HG03039 (cell line): Measurements from ENCODE around the gene RGS19.
"Not testable (repeated sequence)": the region's sequence is repeated elsewhere in the genome, so short reads cannot be mapped to it uniquely, and the experiment has no call there.

Experiments
- ATAC-seq: cut with Tn5 transposase; IDR thresholded peaks from one replicate; pipeline ENCODE4 v1.9.1; 2021; ENCODE audit warnings: mild to moderate bottlenecking, moderate library complexity; ENCODE audit not compliant: unreplicated experiment

Gene RGS19, protein sequence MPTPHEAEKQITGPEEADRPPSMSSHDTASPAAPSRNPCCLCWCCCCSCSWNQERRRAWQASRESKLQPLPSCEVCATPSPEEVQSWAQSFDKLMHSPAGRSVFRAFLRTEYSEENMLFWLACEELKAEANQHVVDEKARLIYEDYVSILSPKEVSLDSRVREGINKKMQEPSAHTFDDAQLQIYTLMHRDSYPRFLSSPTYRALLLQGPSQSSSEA

DNA sequence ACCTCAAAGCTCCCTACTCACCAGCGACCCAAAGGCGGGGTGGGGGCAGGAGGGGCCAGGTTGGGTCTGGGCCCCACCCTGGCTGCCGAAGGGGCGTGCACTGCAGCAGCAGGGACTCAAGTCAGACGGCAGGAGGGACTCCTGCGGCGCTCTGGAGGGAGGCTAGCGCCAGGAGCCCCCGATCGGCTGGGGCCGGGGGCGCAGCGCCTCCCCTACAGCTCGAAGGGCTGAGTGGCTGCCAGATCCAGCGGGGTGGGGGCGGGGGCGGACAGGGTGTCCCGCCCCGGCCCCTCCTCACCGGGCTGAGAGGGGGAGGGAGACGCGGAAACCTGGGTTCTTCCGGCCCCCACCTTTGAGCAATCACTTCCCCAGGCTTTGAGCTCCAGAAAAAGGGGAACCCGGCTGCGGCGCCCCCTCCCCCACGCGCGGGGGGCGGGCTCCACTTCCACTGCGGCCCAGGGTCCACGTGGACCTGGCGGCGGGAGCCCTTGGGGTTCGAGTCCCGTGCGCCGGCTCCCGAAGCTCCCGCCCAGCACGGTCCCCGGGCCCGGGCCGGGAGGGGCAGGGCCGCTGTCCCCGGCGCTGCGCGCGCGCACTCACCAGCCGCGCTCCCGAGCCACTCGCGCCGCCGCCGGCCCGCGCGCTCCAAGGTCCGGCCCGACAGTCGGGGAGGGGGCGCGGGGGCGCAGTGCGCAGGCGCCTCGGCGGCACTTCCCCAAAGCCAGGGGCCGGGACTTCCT lies at the start of gene RGS19:
RGS19 (minus strand) TSS at position 246 of the 740 bp plus-strand sequence. CDS start 2,632 bp downstream, outside the sequence.
- ATAC-seq: peak; percentile 37

DNA sequence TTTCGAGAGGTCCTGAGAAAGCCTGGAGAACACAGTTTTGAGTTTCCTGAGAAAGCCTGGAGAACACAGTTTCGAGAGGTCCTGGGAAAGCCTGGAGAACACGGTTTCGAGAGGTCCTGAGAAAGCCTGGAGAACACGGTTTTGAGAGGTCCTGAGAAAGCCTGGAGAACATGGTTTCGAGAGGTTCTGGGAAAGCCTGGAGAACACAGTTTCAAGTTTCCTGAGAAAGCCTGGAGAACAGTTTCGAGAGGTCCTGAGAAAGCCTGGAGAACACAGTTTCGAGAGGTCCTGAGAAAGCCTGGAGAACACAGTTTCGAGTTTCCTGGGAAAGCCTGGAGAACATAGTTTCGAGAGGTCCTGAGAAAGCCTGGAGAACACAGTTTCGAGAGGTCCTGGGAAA lies 44.2 kb upstream of the RGS19 start:
- ATAC-seq: not testable (repeated sequence)

DNA sequence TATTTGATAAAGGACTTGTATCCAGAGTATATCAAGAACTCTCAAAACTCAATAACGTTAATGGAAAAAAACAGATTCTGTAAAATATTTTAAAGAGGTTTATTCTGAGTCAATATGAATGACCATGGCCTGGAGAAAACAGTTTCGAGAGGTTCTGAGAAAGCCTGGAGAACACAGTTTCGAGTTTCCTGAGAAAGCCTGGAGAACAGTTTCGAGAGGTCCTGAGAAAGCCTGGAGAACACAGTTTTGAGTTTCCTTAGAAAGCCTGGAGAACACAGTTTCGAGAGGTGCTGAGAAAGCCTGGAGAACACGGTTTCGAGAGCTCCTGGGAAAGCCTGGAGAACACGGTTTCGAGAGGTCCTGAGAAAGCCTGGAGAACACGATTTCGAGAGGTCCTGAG lies 43.6 kb upstream of the RGS19 start:
- not testable (repeated sequence) for ATAC-seq

DNA sequence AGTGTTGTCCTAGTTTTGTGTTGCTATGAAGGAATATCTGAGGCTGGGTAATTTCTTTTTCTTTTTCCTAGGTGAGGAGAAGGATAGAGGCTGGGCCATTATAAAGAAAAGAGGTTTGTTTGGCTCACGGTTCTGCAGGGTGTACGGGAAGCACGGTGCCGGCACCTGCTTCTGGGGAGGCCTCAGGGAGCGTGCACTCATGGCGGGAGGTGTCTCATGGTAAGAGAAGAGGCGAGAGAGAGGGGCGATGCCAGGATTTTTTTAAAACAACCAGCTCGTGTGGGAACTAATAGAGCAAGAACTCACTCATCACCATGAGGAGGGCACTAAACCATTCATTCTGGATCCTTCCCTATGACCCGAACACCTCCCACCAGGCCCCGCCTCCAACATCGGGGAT lies 42.3 kb upstream of the RGS19 start:
- no peak for ATAC-seq

DNA sequence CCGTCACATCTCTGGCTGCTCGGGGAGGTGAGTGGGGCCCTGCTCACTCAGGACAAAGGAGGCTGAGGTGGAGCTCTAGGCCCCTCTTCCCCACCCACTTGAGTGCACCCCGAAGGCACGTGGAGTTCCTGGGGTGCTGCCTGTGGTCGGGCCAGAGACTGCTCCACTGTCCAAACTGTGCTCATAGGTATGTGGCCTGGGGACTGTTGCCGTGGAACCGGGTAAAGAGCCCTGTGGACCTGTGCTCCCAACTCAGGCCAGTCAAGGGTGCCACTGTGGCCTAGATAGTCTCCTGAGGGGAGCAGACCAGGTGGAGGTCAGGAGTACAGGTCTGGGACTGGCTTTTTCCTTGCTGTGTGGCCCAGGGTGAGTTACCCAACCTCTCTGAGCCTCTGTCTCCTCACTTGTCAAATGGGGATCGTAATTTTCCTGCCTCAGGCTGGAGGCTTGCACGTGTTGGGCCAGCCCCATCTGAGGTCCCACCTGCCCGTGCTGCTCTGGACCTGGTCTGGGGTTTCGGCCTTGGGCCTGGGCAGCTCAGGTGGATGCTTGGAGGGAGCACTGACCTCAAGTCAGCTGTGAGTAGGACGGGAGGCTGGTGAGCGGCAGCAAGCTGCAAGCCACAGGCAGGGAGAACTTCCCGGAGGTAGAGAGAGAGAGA lies 40.5 kb upstream of the RGS19 start:
- no peak for ATAC-seq

DNA sequence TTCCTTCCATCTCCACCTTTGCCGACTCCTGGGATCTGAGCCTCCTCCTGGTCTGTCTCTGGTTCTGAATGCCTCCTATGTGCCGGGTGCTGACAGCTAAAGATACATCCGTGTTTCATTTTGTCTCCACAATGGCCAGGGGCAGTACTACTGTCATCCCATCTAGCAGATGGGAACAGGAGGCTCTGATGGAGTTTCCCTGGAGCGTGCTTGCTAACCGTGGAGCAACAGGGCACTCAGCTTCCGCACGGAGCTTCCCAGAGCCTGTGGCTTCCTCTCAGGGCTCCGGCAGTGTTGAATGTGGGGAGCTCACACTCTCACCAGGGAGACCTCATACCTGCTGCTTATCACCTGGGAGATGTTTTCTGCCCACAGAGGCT lies 40.0 kb upstream of the RGS19 start:
- ATAC-seq: no peak

DNA sequence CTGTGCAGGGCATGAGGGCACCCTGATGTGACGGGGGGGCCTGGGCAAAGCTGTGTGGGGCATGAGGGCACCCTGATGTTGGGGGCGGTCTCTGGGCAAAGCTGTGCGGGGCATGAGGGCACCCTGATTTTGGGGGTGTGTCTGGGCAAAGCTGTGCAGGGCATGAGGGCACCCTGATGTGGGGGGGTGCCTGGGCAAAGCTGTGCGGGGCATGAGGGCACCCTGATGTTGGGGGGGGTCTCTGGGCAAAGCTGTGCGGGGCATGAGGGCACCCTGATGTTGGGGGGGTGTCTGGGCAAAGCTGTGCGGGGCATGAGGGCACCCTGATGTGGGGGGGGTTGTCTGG lies 38.1 kb upstream of the RGS19 start:
- not testable (repeated sequence) for ATAC-seq

DNA sequence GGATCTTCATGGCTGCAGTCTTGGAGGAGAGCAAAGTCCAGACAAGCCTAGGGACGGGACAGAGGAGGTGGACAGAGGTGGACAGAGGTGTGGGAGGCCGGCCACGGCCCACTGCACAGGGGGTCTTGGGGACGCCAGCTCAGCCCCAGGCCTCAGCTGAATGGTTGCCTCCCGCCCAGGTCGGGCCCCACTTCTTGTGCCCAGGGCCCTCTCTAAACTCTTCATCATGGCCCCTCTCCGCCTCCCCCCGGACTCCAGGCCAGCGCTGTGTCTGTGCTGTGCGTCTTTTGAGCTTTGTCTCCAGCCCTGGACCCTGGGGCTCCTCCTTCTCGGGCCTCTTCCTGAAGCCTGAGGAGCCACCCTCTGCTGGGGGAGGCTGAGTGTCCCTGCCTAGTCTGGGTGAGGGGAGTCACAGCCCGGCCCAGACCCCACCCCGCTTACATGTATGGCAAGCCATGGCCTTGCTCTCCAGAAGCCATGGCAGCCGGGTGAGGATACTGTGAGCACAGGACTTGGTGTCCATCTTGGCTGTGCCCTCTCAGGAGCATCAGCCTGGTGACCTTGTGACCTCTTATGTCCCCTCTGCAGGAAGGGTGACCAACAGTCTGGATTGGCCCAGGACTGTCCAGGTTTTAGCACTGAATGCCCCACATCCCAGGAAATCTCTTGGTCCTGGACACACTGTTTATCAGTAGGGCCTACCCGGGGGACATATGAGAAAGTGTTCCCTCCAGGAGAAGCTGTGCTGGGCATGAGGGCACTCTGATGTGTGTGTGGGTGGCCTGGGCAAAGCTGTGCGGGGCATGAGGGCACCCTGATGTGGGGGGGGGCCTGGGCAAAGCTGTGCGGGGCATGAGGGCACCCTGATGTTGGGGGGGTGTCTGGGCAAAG lies 37.5 kb upstream of the RGS19 start:
- ATAC-seq: no peak

DNA sequence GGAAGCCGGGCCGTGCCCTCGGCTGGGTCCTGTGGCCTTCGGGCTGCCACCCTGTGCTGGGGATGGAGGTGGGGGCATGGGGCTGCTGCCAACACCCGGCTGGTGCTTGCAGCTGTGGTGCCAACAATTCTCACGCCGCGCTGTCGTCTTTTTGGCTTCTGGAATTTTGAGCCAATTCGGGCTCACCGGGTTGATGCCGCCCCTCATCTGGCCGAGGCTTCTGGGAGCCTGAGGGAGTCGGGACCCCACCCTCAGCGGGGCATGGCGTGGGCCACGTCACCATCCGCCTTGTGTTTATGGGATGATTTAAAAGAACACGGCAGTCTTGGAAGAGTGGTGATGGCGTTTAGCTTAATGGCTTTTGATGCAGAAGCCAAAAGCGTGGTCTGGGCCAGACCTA lies 36.7 kb upstream of the RGS19 start:
- no peak for ATAC-seq

DNA sequence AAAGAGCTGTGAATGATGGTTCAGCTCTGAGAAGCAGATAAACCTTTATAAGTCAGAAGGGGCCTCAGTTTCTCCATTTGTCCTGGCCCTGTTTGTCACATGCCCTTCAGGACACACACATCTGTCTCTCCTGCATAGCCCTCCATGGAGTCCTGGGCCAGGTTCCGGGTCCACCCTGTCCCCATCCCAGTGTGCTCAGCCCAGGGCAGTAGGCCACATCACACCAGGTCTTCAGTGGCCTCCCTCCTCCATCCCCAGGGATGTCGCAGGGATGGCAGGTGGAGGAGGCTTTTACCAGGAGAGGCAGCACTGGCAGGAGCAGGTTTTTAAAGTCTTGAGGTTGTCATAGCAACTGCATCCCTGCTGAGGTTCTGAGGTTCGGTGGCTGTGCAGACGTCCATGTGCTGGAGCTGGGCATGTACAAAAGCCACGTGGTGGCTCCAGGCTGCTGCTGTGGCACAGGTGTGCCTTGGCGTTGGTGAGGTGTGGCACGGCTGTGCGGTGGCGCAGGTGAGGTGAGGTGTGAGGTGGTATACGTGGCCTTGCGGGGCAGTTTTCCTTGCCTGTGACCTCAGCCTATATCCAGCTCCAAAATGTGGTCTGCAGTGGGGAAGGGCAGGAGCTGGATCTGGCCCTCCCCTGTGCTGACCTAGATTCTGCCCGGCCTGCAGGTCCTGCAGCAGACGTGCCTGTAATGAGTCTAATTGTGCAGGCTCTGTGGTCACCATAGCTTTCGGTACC lies 36.0 kb upstream of the RGS19 start:
- ATAC-seq: no peak

DNA sequence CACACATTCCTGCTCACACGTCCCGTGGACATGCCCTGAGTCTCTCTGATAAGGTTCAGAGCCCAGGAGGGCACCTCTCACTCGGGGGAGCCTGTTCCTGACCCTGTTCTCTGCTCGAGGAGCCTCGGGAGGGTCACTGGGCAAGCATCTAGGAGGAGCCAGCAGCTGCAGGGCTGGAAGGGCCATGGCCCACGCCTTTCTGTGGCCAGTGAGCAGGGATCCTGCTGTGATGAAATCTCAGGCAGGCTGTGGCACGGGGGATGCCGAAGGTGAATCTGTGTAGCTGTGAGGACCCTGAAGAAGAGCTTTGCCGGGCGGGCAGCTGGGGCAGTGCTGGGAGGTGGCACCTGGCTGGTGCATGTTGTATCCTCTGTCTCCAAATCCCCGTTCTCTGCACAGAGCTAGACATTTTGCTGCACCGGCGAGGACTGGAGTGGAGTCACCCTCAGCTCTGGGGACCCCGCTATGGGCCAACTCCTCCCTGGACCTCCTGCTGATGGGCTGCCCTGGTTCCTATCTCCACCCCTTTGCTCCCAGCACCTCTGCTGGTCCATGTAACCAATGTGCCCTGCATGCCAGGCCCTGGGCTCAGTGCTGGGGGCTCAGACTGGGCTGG lies 35.1 kb upstream of the RGS19 start:
- no peak for ATAC-seq

DNA sequence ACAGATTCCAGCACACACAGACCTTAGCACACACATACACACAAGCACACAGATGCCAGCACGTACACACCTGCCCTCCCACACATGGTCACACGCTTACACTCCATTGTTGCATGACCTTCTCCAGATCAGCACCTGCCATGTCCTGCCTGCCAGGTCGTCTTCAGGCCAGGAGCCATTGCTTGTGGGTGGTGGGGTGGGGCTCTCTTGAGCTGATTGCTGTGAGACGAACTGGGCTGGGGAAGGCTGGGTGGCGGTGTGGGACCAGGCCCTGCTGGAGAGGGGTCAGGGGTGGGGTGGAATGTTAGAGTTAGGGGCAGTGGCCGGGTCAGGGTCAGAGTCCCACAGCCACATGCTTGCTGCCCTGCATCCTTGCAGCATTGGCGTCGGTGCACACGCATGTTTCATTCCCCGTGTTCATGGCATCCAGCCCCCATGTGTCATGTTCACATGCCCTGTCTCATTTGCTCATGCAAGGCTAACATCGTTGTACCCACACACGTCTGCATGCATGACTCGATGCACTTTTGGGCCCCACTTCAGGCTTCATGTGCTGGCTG lies 34.6 kb upstream of the RGS19 start:
- no peak for ATAC-seq

DNA sequence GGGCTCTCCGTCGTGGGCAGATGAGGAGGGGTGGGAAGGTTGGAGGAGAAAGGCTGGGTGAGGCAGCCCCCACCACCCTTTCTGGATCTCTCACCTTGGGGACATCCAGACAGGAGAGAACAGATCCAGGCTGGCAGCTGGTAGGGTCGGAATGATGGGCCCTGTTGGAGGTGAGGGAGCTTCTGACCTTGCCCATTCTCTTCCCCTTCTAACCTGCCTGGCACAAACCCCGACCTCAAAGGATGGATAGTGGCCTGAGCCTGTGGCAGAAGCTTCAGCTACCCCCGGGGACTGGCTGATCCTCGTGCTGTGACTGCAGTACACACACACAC lies 34.1 kb upstream of the RGS19 start:
- ATAC-seq: no peak

DNA sequence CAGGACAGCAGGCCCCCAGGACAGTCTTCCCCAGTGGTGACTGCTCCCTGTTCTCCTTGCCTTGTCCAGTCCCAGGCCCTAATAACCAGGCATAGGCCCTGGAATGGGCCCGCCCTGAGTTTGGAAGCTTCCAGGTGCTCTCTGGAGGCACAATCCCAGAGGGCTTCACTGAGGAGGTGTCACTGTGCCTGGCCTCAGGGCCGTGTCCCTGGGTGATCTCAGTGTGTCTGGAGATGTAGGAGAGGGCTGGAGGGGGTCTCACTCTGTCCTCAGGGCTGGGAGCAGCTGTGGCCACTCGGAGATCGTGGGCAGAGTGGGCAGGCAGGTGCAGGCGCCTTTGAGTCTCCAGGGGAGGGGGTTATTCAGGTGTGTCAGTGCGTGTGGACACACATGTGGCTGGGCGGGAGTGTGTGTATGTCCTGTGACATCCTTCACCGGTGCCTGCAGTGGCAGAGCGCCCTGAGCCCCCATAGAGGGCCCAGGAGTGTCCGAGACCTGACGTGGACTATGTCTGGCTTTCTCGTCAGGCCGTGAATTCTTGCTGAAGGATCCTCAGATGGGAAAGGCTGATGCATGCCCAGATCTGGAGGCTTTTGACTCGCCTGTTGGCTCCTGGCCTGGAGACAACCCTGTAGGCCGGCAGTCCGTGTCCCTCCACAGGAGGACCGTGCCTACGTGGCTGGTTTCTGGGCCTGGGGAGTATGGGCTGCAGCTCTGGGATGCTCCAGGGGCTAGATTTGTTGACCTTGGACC lies 33.5 kb upstream of the RGS19 start:
- ATAC-seq: no peak

DNA sequence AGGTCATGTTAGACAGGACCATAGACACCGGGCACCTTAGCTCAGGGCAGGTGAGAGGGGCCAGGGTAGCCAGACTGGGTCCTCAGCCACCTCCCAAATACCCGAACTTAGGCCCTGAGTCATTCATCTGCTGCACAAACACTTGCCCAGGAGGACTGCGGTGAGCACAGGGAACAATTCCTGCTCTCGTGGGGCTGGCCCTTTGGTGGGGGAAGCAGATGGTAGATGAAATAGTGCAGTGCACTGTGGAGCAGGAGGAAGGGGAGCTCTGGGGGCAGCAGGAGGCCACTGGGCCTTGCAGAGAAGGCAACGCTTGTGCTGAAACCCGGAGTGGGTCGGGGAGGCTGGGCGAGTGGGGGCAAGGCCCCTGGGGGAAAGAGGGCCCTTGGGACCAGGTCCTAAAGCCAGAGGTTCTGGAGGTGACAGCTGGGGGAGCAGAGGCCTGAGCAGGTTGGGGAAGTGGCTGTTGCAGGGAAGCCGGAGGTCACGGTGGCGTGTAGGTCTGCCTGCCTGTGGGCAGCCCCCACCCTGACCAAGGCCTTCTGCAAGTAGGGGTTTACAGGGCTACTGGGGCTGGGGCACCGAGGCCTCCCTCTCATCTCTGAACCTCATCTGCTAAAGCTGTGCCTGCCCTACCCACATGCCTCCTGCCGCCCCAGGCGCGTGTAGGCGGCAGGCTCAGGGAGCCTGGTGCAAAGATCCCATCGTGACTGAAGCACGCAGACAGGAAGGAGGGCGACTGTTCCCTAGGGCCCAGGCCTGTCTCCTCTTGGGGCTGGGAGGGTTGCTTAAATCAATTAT lies 32.7 kb upstream of the RGS19 start:
- ATAC-seq: no peak

DNA sequence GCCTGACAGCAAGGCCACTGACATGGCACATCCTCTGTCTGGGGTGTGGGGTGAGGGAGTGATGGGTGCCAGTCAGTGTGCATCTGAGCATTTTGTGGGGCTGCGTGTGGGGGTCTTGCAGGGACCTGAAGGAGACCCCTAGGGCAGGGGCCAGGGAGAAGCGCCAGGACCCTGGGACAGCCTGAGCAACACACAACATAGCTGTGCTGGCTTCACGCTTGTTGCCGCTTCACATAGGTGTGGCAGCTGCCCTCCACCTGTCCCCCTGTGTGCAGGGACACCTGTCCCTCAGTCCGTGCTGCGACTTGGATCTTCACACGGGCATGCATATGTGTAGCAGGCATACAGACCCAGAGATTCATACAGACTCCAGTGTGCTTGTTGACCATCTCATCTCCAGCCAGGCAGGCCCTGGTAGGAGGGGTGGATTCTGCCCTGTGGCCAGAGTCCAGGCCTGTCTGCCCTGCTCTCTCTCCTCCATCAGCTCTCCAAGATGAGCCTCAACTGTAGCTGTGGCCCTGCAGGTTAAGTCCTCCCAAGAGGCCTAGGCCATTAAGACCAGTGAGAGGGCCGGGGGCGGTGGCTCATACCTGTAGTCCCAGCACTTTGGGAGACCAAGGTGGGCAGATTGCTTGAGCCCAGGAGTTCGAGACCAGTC lies 31.2 kb upstream of the RGS19 start:
- no peak for ATAC-seq

DNA sequence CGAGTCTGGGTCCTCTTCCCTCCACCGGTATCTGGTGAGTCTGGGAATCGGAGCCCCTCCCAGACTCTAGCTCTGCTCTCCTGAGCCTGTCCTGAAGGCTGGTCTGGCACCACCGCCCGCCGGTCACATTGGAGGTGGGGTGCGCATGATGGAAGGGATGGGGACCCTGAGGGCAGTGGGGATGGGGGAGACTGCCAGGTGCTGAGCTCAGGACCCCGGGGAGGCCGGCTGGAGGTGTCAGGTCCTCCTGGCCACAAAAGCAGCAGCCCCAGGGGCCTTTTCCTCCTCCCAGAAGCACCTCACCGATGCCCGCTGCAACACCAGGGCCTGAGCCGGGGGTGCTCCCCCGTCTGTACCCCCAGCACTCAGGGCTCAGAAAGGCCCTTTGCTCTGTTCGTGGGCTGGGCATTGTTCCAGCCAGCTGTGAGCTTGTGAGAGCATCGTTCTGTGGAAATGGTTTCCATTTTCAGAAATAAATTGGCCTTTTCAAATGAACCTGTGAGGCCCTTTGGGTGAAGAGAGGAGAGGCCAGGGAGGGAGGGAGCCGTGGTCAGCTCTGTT lies 30.6 kb upstream of the RGS19 start:
- ATAC-seq: no peak
